ENCODE data around the gene MED13L. TPM values are rescaled to one million over a fixed set of nuclear protein-coding genes. Genes with fewer than 3 reads are reported as not detected.

Gene MED13L
- total and polyA plus RNA-seq, 2 of the 4 experiments (the other 2 are of a cell fraction), result 17.9 to 49.1 TPM

GRCh38 chr12:116273813-116274550 is 3.5 kb downstream of the MED13L start:
- in situ Hi-C loops (cut with MboI; ENCODE audit: low sequenced_read_pairs), result no loop called here
- no peak overlapping the region for H2AFZ ChIP-seq (replicated peaks; ENCODE audit: low read length, poor library complexity)
- no peak overlapping the region for H3K9ac ChIP-seq (ENCODE audit: low read depth, low read length)
- H3K4me1 ChIP-seq (ENCODE audit: control insufficient read depth, insufficient read depth, low read length), result no peaks in the 10 kb centered on the region
- no peak for ATAC-seq (ENCODE audit: low read depth)
- H2AK9ac ChIP-seq (replicated peaks; ENCODE audit: low read depth, low read length, poor library complexity), result no peak overlapping the region
- no peak overlapping the region for H4K91ac ChIP-seq (ENCODE audit: insufficient read depth, low read depth, low read length)
- H3K4me2 ChIP-seq (ENCODE audit: low read depth, low read length), result peak overlapping the region; percentile 18; the same call in 1 of the 2 replicates
- no peaks in the 10 kb centered on the region for H3K9me3 ChIP-seq (ENCODE audit: control insufficient read depth, insufficient read depth, low read length)
- no peaks in the 10 kb centered on the region for H3K36me3 ChIP-seq (ENCODE audit: control insufficient read depth, insufficient read depth, low read length)
- H3K79me1 ChIP-seq (ENCODE audit: low read depth in 1 of 2, low read length in 2 of 2), result peaks cover 4 to 34% of the 10 kb centered on the region in 2 experiments; a peak in 3 of 4 replicates
- CTCF ChIA-PET, result interaction anchor here (0.6 to 1.0 kb wide), 4 partner anchors 238 to 1792 kb away, joined by 3 to 4 read pairs (median 3); no protein-coding TSS in a partner anchor
- H3K27me3 ChIP-seq (ENCODE audit: control insufficient read depth, insufficient read depth, low read length), result no peaks in the 10 kb centered on the region
- intact Hi-C loops (cut with micrococcal nuclease), result no loop called here
- dilution Hi-C loops (cut with HindIII; ENCODE audit: low sequenced_read_pairs, unreplicated experiment), result no loop called here
- H3K27ac ChIP-seq (ENCODE audit: insufficient read depth, low read length), result no peak overlapping the region
- H4K5ac ChIP-seq (ENCODE audit: low read depth, low read length), result no peak overlapping the region
- no peak overlapping the region for H2AK5ac ChIP-seq (ENCODE audit: low read depth, low read length)
- H3K56ac ChIP-seq (ENCODE audit: extremely low read depth, insufficient read depth, low read length), result no peak overlapping the region
- no CpG with 5 or more reads among the region's 4 CpGs for WGBS, 2 experiments (ENCODE audit: extremely low coverage in 2 of 2, insufficient read length in 1 of 2)
- no peak for TF ChIP-seq MXI1 (IDR thresholded peaks at IDR 0.05; ENCODE audit: borderline replicate concordance, low read depth, low read length)
- peak; percentile 95 for TF ChIP-seq CEBPB (IDR thresholded peaks at IDR 0.05; ENCODE audit: low read depth, low read length)
- no peak overlapping the region for H3K14ac ChIP-seq (replicated peaks; ENCODE audit: low read depth, low read length)
- no peak overlapping the region for H3K4ac ChIP-seq (ENCODE audit: low read depth, low read length)
- TSS peak; percentile 11 for BruUV-seq (replicated peaks)
- H4K20me1 ChIP-seq (ENCODE audit: insufficient read depth, low read length), result peaks cover 71% of the 10 kb centered on the region
- H3K18ac ChIP-seq (ENCODE audit: low read depth, low read length), result no peak overlapping the region
- no peak overlapping the region for H2BK15ac ChIP-seq (ENCODE audit: low read depth, low read length)
- POLR2A ChIA-PET (ENCODE audit: unreplicated experiment), result no interaction called here
- H4K8ac ChIP-seq (ENCODE audit: low read depth in 2 of 2, low read length in 2 of 2), result no peak overlapping the region
- H3K23ac ChIP-seq (ENCODE audit: low read depth, low read length), result peak overlapping the region; percentile 7; the same call in 1 of the 2 replicates
- H3K4me3 ChIP-seq (ENCODE audit: insufficient read depth, low read depth, low read length), result no peak overlapping the region
- no peak overlapping the region for H2BK120ac ChIP-seq (ENCODE audit: low read depth, low read length)
- H2BK5ac ChIP-seq (ENCODE audit: low read depth, low read length, poor library complexity, severe bottlenecking), result no peak overlapping the region
- H2BK20ac ChIP-seq (ENCODE audit: low read depth, low read length), result no peak overlapping the region
- DNase-seq, result no peak
- H3K9me1 ChIP-seq (ENCODE audit: insufficient read depth, low read length), result peaks cover 4% of the 10 kb centered on the region; the same call in 1 of the 2 replicates
